ENCODE data around the gene GRIK4. TPM values are rescaled to one million over a fixed set of nuclear protein-coding genes. Genes with fewer than 3 reads are reported as not detected.
A peak's percentile ranks its signal among the peaks of the same experiment; 100 is the strongest.

The GRIK4 gene
- total RNA-seq, 1 experiment from 2014 or later = not detected

DNA sequence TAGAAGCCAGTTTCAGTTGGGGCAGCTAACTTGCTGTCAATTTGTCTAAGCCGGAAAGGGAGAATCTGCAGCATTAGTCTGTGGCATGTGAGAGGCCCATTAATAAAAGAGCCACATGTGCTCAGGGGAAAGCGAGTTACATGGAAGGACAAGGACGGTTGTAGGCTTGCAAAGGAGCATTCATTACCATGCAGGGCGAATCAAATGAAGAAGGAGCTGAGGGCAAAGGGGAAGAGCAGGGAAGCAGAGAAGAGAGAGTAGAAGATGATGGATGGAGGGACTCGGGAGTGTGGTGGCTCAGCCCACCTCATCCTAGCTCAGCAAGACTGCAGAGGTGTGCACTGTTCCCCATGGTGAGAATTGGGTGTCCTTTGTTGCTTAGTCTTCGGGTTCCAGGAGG is 359.6 kb downstream of the GRIK4 start:
- no peak for DNase-seq (ENCODE audit: low read depth)

DNA sequence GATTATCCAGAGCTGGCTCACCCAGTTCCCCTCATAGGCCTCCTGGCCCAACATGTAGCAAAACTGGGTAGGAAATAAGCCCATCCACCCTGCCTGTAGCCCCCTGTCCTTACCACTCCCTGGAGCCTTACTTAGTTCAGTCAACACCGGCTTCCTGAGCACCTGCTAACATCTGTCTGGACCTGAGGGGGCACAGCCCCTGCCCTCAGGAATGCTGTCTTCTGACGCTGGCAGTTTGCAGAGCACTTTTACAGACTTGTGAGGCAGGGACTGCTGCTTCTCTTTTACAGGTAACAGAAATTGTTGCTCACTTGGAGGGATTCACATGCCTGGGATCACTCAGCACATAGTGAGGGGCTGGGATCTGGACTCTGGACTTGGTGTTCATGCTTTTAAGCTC is 360.4 kb downstream of the GRIK4 start:
- DNase-seq (ENCODE audit: low read depth) = no peak

DNA sequence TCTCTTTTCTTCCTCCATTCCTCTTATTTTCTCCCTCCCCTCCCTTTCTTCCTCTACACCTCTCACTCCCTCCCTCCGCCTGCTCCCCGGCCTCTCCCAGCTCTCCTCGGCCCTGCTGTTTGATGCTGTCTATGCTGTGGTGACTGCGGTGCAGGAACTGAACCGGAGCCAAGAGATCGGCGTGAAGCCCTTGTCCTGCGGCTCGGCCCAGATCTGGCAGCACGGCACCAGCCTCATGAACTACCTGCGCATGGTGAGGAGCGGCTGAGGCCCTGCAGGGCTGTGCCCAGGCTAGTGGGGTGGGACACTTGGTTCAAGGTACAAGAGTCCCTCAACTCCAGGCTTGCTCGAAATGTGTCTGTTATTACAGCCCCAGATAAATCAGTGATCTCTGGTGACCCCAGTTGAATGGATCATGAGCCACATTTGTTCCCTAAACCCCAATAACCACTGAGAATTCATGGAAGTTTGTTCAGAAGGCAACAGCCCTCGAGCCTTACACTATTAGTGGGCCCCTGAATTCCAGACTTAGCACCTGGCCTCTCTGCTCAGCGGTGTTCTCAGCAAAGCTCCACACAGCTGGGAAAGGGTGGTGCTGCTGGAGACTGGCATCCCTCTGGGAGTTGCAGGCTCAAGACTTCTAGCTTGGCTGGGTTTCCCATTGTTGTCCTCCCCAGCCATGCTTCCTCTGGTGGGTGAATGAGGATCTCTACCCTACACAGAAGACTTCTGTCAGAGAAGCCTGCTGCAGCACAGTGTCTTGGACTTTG is 362.6 kb downstream of the GRIK4 start:
- no peak for DNase-seq (ENCODE audit: low read depth)

DNA sequence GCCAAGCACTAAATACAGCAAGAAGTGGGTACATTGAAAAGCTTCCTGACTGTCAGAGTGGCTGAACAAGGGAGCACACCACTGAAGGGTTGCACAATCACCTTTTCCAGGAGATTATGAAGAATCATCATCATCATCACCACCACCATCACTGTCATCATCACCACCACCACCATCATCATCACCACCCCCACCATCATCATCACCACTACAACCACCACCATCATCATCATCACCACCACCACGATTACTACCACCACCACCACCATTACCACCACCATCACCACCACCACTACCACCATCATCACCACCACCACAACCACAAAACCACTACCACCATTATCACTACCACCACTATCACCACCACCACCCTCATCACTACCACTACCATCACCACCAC is 364.4 kb downstream of the GRIK4 start:
- no peak for DNase-seq (ENCODE audit: low read depth)

DNA sequence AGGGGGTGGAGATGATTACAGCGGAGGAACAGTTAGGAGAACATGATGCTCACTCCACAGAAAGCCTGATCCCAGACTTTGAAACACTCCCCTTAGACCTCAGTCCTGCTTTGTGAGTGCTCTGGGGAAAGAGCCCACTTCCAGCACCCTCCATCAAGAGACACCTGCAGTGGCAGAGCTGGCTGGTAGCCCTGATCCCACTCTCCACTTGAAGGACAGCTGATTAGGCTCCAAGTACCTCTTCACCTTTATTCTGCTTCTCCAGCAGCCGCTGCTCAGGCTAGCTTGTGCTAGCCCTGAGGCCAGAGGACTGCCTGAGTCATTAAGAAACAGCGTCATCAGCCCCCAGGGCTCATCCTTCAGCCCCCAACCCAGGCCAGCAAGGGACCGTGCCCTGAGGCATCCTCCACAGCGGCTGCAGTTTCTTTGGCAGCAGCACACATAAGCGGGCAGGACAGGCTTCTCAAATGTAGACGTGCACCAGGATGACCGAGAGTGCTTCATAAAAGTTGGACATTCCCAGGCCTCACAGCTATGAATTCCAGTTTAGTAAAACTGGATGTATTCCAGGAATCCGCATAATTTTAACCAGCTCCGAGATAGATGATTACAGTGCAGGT is 366.3 kb downstream of the GRIK4 start:
- DNase-seq (ENCODE audit: low read depth) = no peak

DNA sequence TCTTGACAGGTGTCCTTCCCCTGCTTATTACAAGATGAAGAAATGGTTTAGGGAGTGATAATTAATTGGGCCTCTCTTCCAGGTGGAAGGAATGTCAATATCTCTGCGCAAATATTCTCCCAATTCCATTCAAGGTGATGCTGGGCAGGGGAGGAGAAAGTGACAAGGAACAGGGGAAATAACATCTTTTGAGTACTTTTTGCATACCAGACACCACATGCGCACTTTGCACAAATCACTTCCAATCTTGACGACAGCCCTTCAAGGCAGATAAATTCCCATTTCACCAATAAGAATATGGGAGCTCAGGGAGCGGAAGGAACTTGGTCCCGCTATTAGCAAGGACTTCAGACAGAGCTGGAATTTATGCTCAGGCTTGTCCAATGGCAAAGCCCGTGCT is 367.2 kb downstream of the GRIK4 start:
- DNase-seq (ENCODE audit: low read depth) = no peak

DNA sequence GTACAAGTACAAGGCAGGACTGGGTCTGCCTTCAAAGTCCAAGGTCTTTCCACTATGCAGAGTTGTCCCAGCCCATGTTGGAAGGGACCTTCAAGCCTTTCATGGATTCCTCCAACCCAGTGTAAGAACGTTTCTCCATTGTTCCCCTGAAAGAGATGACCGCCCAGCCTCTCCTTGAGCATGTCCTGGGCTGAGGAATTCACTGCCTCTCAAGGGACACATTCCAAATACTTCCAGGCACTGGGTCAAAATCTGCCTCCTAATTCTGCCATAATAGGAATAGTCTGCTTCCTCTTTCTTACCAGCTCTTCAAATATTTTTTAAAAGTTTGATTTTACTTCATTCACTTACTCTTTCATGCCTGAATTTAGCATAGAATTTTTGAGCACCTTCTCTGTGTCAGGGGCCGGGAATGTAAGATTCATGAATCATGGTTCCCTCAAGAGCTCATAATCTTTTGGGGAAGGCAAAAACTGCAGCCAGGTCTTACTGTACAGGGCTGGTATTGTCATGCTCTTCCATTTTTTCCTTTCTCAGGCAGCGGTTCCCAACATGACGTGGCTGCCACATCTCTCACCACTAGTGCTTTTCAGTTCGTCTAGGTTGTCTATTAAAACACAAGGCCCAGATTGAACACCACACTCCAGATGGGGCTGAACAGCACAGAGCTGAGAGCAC is 369.1 kb downstream of the GRIK4 start:
- DNase-seq (ENCODE audit: low read depth) = no peak

DNA sequence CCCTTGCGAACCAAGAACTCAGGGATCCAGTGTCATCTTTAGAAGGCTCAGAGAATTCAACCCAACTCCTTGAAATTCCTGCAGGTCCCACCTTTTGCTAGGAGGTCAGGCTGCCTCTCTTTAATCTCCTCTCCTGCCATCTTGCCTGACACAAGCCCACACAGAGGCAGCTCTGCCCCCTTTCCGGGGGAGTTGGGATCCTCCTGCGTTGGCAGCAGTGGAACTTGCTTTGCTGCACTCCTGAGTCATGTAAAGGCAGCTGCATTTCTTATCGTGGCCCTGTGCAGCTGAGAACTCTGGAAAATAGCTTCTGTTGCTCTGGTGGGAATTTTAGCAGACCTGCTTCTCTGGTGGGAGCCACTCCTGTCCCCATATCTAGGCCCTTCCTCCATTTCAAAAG is 370.0 kb downstream of the GRIK4 start:
- no peak for DNase-seq (ENCODE audit: low read depth)

DNA sequence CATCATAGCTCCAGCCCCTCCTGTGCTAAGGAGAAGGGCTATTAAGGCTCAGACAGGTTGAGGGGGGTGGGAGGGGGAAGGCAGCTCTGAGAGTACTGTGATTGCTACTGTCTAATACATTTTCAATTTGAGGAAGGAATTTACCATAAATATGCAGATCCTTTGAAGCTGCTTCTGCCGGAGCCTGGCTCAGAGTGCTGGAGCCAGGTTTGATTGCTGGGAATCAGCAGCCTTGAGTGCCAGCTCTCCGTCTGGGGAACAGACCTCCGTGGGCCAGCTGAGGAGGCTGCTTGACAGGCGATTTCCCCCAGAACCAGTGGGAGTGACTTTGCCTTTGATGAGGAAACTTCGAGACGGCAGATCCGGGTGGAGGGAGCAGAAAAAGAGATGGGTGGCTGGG is 370.6 kb downstream of the GRIK4 start:
- DNase-seq (ENCODE audit: low read depth) = no peak

DNA sequence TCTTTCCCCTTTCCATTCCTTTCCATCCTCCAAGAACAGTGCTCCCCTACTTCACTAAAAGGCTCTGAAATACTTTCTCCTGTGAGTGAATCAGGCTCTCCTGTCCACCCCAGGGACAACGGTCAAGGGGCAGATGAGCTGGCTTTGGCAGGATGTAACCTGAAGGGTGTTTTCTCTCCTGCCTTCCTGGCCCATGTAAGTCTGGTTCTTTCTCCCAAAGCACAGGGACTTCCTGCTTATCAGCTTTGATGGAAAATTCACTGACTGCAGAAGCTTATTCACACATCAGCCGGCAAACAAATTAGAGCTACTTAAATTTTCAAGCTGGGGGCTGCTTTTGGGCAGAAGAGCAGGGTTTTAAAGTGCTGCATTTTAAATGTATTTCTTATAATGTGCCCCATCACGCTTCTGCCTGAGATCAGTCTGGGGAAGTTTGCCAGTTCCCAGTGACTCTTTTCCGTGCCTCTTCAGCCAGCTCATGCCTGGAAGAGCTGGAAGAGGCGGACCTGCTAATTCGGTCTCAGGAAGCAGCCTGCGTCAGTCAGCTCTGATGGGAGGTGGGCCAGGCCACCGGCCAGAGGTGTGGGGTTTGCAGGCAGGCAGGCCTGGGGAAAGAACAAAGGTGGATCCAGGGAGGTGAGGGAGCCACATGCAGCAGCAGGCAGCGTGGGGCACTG is 372.0 kb downstream of the GRIK4 start:
- DNase-seq (ENCODE audit: low read depth) = peak; percentile 32

DNA sequence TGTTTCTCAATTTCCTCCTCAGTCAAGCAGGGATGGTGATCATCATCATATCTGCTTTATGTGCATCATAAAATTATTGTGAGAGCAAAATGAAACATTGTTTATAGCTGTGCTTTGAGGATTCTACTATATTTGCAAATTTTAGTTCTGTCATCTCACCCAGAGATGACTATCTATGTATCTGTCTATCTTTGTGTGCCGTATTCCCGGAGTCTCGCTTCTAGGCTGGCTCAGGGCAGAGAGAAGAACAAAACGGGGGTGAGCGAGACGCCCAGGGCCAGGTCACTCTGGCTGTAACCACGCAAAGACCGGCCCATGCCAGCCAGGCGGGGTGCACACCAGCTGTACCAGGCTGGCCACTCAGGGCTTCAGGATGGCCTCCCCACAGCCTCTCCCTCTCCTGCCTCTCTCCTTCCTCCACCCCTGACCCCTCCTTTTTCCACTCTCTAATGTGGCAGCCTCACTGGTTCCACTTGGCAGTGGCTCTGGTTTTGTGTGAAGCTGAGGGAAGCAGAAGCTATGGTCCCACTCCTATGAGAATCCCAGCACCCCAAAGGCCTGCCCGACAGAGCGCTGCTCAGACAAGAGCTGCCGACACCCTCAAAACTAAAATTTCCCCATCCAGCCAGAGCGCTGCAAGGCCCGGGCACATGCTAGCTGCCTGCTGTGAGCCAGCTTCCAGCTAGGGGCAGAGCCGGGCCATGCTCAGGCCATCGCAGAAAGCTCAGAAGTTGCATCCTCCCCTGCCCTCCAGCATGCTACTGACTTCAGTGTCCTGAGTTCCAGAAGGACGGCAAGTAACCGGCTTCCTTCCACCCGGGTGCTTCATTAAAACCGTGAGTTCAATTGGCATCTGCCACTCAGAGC is 372.8 kb downstream of the GRIK4 start:
- DNase-seq (ENCODE audit: low read depth) = no peak

DNA sequence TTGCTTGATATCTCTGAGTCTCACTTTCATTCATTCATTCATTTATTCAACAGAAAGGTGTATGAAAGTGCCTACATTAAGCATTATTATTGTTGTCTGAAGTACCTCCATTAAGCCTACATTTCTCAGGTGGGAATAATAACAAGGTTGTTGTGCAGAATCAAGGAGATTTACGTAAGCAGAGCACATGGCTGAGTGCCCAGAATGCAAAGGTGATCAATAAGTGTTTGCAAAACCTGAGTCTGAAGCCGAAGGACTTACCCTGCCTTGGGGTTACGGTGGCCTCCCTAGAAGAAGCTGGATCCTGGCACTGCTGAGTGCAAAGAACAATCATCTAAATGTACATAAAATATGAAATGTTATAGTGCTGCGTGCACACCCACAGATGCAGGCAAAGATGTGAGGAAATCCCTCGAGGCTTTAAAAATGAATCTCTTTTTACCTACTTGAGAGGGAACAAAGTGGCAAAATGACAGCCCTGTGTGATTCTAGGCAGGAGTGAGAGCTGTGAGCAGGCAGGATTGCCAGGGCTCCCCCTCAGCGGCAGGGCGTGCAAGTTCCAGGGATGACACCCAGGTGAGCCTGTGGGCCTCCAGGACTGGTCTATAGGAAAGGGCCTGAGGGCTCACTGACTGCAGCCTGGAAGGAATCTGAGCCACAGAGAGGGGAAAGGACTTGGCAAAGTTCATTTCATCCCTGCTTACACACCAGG is 379.2 kb downstream of the GRIK4 start:
- DNase-seq (ENCODE audit: low read depth) = no peak

DNA sequence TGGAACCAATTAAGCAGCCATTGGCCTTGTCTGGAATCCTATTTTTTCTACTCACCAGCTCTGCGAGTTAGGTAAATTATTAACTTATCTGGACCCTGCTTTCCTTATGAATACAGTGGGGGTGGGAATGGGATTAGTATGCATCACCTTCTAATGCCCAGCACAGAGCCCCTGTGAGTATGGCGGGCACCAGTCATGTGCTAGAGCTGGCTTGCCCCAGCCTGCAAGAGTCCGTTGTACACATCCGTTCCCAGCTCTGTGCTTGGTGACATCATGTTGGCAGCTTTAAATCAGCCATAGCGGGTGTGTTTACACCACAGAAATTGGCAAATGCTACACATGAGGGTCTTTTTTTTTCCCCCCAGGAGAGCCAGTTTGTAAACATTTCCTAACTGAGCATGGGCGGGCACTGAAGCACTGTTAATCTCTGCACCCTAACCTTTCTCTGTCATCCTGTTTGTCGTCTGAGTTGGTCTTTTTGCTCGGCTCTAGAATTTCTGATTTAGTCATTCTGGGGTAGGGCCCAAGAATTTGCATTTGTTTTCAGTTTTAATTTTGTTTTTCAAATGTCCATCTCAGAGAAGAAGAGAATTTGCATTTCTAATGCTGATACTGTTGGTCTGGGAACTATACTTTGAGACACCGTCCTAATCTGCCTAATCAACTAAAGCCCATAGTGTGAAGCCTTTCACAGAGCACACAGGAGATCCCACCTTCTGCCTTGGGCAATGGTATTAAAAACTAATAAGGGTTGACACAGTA is 382.1 kb downstream of the GRIK4 start:
- no peak for DNase-seq (ENCODE audit: low read depth)

DNA sequence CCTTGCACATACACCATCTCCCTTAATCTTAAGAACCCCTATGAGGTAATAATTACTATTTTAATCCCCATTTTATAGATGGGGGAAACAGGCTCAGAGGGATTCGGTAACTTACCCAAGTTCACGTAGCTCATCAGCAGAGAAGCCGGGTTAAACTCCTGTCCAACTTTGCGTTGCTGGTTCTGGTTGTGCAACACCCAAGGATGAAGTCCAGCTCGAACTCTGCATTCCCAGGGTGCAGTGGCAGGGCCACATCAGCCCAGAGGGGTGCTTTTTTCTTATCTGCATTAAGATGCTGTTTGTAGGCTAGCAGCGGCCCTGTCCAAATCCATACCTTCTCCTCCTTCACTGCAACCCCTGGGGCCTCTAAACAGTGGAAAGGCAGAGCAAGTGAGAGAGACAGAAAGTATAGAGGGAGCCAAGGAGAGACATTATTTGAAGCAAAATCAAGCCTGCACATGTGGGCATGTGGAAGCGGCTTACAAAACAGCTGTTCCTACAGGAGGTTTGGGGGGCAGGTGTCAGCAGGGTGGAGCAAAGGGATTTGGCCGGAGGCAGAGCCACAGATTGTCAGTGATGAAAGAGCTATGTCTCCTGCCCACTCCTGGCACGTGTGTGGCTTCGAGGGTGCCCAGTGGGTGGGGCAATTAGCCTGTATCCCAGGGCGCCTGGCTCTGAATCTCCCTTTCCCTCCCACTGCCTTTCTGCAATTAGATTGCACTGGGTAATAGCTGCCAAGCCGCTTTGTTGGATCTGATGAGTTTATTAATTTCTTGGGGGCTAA is 382.8 kb downstream of the GRIK4 start:
- no peak for DNase-seq (ENCODE audit: low read depth)

DNA sequence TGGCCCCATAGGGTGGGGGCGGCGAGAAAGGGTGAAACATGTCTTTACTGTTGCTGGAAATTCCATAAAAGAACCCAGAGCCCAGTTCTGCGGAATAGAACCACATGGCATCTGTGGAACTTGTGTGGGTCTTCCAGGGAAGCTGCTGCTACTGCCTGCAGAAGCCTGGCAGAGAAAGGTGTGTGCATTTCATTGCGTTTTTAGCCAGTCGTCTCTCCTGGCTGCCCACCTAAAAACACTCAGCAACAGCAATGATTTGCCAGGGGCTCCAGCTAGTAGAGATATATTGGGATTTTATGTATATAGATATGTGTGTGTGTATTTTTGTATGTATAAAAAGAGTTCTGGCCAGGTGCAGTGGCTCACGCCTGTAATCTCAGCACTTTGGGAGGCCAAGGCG is 385.1 kb downstream of the GRIK4 start:
- no peak for DNase-seq (ENCODE audit: low read depth)

DNA sequence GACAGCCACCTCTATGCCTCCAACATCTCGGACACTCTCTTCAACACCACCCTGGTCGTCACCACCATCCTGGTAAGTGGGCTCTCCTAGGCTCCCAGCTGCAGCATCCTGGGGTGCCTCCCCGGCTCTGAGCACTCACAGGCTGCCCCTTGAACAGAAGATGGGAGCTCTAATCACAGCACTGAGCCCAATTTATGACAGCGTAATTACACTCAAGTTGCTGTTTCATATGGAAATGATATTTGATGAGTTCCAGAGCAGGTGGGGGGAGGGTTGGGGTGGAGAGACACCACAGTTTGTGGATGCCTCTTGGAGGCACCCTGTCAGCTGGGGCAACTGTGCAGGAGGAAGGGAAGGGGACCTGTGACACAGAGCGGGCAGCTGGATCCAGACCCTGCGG is 387.0 kb downstream of the GRIK4 start:
- no peak for DNase-seq (ENCODE audit: low read depth)

DNA sequence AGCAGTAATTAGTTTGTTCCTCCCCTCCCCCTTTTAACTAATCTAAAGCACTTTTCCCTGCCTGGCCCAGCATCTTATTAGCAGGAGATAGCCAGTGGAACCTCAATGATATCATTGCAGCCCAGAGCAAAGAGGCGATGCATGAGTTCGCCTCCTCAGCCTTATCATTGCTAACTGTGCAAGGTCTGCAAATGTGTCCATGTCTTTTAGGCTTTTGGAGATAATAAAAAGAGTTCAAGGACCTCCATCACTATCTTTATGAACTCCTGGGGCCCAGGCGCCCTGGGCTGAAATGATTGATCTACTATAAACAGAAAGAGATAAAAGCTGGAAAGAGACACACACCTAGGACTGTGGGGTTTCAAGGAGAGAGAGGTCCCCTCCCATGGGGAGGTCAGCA is 388.2 kb downstream of the GRIK4 start:
- no peak for DNase-seq (ENCODE audit: low read depth)

DNA sequence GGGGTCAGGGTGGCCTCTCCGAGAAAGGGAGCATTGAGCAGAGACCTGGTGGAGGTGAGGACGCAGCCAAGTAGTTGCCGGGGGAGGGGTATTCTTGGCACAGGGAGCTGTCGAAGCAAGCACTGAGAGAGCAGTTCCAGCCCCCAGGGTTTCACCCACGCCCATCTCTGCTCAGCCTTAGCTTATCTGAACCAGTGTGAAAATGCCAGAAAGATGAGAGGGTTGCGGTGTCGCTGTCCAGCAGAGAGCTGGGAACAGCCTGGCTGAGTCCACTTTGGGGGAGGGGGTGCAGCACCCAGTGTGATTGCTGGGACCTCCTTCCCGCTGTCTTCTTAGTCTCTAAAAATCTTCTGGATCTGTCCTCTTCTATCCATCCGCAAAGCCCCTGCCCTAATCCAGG is 389.1 kb downstream of the GRIK4 start:
- DNase-seq (ENCODE audit: low read depth) = no peak

DNA sequence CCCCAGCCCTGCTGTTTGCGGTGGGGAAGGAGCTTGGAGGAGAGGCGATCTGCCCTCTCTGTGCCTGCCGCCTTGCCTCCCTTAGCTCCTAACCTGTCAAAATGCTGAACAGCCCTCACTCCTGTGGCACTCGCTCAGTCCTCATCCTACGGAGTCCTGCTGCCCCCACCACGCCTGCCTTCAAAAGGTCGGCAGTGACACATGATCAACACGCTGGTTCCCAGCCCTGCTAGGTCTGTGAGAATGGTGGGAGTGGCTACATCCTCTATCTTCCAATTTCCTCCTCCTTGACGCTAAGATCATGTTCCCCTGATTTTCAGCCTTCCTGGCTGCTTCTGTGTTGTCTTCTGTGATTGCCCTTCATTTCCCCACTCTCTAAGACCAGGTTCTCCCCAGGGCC is 392.1 kb downstream of the GRIK4 start:
- DNase-seq (ENCODE audit: low read depth) = no peak
